Sigmoid colon (tissue), 7 donors: ENCODE results near the gene TAC4. TPM values are rescaled to one million over a fixed set of nuclear protein-coding genes. Genes with fewer than 3 reads are reported as not detected.

Experiments used
- DNase-seq: peaks from one replicate; pipeline ENCODE4 v3.0.0-alpha.2; 2019
- H3K27ac ChIP-seq, 4 donors: fragments of 200-600 bp; sonication (generic); one replicate each; pipeline ENCODE4 v1.5.1; 2016 to 2019; ENCODE audit warnings: mild to moderate bottlenecking in 1 of 4
- H3K27me3 ChIP-seq, 3 donors: fragments of 200-600 bp; sonication (generic); one replicate each; pipeline ENCODE4 v1.5.1; 2019; ENCODE audit warnings: mild to moderate bottlenecking in 1 of 3
- H3K36me3 ChIP-seq, 4 donors: fragments of 200-600 bp; sonication (generic); one replicate each; pipeline ENCODE4 v1.5.1; 2016 to 2019
- H3K4me1 ChIP-seq, 4 donors: fragments of 200-600 bp; sonication (generic); one replicate each; pipeline ENCODE4 v1.5.1; 2017 to 2019
- H3K4me3 ChIP-seq, 4 donors: fragments of 200-600 bp; sonication (generic); one replicate each; pipeline ENCODE4 v1.5.1; 2017 to 2019; ENCODE audit warnings: mild to moderate bottlenecking in 2 of 4, moderate library complexity in 1 of 4
- H3K9me3 ChIP-seq, 4 donors: fragments of 200-600 bp in 3 of 4; sonication (generic) in 3 of 4; one replicate each; pipeline versions ENCODE4 v1.5.1 to v1.6.1; 2013 to 2019
- CTCF ChIP-seq, 4 experiments: fragments of 450-650 bp in 3 of 4; fragments of 200-600 bp in 1 of 4; IDR thresholded peaks; one replicate each; pipeline ENCODE4 v1.5.1; 2016 to 2019; ENCODE audit warnings: antibody characterized with exemption in 4 of 4, mild to moderate bottlenecking in 3 of 4, moderate library complexity in 2 of 4
- EP300 ChIP-seq, 4 donors: sonication (generic); formaldehyde crosslinking; IDR thresholded peaks; one replicate each; pipeline ENCODE4 v1.6.1; 2017; ENCODE audit warnings: antibody characterized with exemption in 4 of 4
- POLR2A ChIP-seq, 2 donors: fragments of 450-650 bp; IDR thresholded peaks; one replicate each; pipeline ENCODE4 v1.6.1; 2016; ENCODE audit warnings: antibody characterized with exemption in 2 of 2, mild to moderate bottlenecking in 2 of 2, moderate library complexity in 2 of 2
- POLR2AphosphoS5 ChIP-seq, 4 donors: sonication (generic); formaldehyde crosslinking; IDR thresholded peaks; one replicate each; pipeline ENCODE4 v1.6.1; 2017; ENCODE audit warnings: antibody characterized with exemption in 4 of 4
- WGBS, 2 donors: extraction: QIAGEN DNeasy Blood & Tissue Kit; methylation state at CpG; one replicate each; pipeline ENCODE4 v1.1.7; 2013; 5-methylcytosine and 5-hydroxymethylcytosine counted together
- intact Hi-C: fragments of 100-400 bp; cut with DNase I; formaldehyde crosslinking; loops from one replicate; pipeline ENCODE4 v1.15.1; 2023
- polyA plus RNA-seq, 3 donors: library from polyadenylated mRNA; stranded (reverse); fragments of 200-250 nt; gene quantifications; one replicate each; pipeline ENCODE4 v1.2.3, GENCODE V29; 2013
- total RNA-seq, 4 donors: library from RNA; depleted of rRNA; stranded (reverse); fragments of >200 nt; gene quantifications; one replicate each; pipeline ENCODE4 v1.1.0, GENCODE V29; 2016
- donor health status: healthy with polysubstance abuse.
- donor health status: Bipolar disorder and iron deficiency.
- donor health status: healthy.

Gene TAC4
- total and polyA plus RNA-seq, 7 donors: 3.6 TPM; not detected in 6

- Histone ChIP-seq H3K36me3 (peaks cover 7 to 86% (median 32%) of the 10 kb centered on the region in 4 donors), H3K27me3 (no peaks in the 10 kb centered on the region), H3K9me3 (no peaks in the 10 kb centered on the region), H3K27ac (no peak overlapping the region), H3K4me3 (no peak overlapping the region), H3K4me1 (peaks cover 0 to 30% (median 16%) of the 10 kb centered on the region in 4 donors)
- no peak for DNase-seq
- 82 to 92% methylated on average over 4 of the region's 4 CpGs for WGBS, 2 donors
- intact Hi-C loops: no loop called here
- TF ChIP-seq POLR2AphosphoS5 (IDR thresholded peaks at IDR 0.05): no peak
- no peak for TF ChIP-seq CTCF (IDR thresholded peaks at IDR 0.05)
- TF ChIP-seq POLR2A (IDR thresholded peaks at IDR 0.05): no peak
- no peak for TF ChIP-seq EP300 (IDR thresholded peaks at IDR 0.05)
Measured at GRCh38 chr17:49817993-49818392, 29.9 kb downstream of the TAC4 start.

- no peak for TF ChIP-seq POLR2A (IDR thresholded peaks at IDR 0.05)
- no peaks in the 10 kb centered on the region for H3K27me3 ChIP-seq
- peaks cover 0 to 30% (median 13%) of the 10 kb centered on the region in 4 donors for H3K4me1 ChIP-seq
- H3K27ac ChIP-seq: peak overlapping the region in 3 of 4 donors; percentile 20 to 68 (median 39)
- intact Hi-C loops: no loop called here
- no peak overlapping the region for H3K4me3 ChIP-seq
- peaks cover 11 to 87% (median 29%) of the 10 kb centered on the region in 4 donors for H3K36me3 ChIP-seq
- 80 to 85% methylated on average over 9 of the region's 9 CpGs for WGBS, 2 donors
- H3K9me3 ChIP-seq: no peaks in the 10 kb centered on the region
- no peak for DNase-seq
Measured at GRCh38 chr17:49815761-49816281, 32.0 kb downstream of the TAC4 start.

- peaks cover 0 to 30% (median 13%) of the 10 kb centered on the region in 4 donors for H3K4me1 ChIP-seq
- H3K27ac ChIP-seq: peak overlapping the region; percentile 7 to 68 (median 30)
- peaks cover 11 to 96% (median 29%) of the 10 kb centered on the region in 4 donors for H3K36me3 ChIP-seq
- intact Hi-C loops: no loop called here
- no peaks in the 10 kb centered on the region for H3K9me3 ChIP-seq
- no peak overlapping the region for H3K4me3 ChIP-seq
- H3K27me3 ChIP-seq: no peaks in the 10 kb centered on the region
- 81 to 89% methylated on average over 4 of the region's 4 CpGs for WGBS, 2 donors
- TF ChIP-seq POLR2AphosphoS5 (IDR thresholded peaks at IDR 0.05) (no peak), EP300 (IDR thresholded peaks at IDR 0.05) (no peak), POLR2A (IDR thresholded peaks at IDR 0.05) (no peak), CTCF (IDR thresholded peaks at IDR 0.05) (no peak)
- no peak for DNase-seq
Measured at GRCh38 chr17:49814781-49815529, 32.9 kb downstream of the TAC4 start.

- no peak for TF ChIP-seq EP300 (IDR thresholded peaks at IDR 0.05)
- TF ChIP-seq POLR2AphosphoS5 (IDR thresholded peaks at IDR 0.05): no peak
- TF ChIP-seq CTCF (IDR thresholded peaks at IDR 0.05): no peak
- no peak for TF ChIP-seq POLR2A (IDR thresholded peaks at IDR 0.05)
- 48 to 73% methylated on average over 4 of the region's 4 CpGs for WGBS, 2 donors
- H3K9me3 ChIP-seq: no peaks in the 10 kb centered on the region
- intact Hi-C loops: no loop called here
- H3K4me1 ChIP-seq: no peaks in the 10 kb centered on the region
- no peak overlapping the region for H3K27ac ChIP-seq
- peaks cover 4 to 94% (median 28%) of the 10 kb centered on the region in 4 donors for H3K36me3 ChIP-seq
- DNase-seq: no peak
- no peak overlapping the region for H3K4me3 ChIP-seq
- no peaks in the 10 kb centered on the region for H3K27me3 ChIP-seq
Measured at GRCh38 chr17:49809056-49809455, 38.8 kb downstream of the TAC4 start.

- Histone ChIP-seq H3K9me3 (no peaks in the 10 kb centered on the region), H3K4me1 (peaks cover 0 to 5% (median 3%) of the 10 kb centered on the region in 4 donors), H3K27me3 (no peaks in the 10 kb centered on the region), H3K27ac (no peak overlapping the region), H3K36me3 (peaks cover 19 to 89% (median 40%) of the 10 kb centered on the region in 4 donors), H3K4me3 (no peak overlapping the region)
- TF ChIP-seq POLR2A (IDR thresholded peaks at IDR 0.05) (no peak), EP300 (IDR thresholded peaks at IDR 0.05) (no peak), CTCF (IDR thresholded peaks at IDR 0.05) (no peak), POLR2AphosphoS5 (IDR thresholded peaks at IDR 0.05) (no peak)
- DNase-seq: no peak
- 78 to 89% methylated on average over 2 of the region's 2 CpGs for whole genome bisulfite sequencing, 2 donors
- intact Hi-C loops: no loop called here
Measured at GRCh38 chr17:49798738-49799137, 49.1 kb downstream of the TAC4 start.
